Muscle of back (tissue), 11 donors: ENCODE measurements around the gene SASH1. TPM values are rescaled to one million over a fixed set of nuclear protein-coding genes. Genes with fewer than 3 reads are reported as not detected.
A peak's percentile ranks its signal among the peaks of the same experiment; 100 is the strongest.
"Not testable (repeated sequence)": the region's sequence is repeated elsewhere in the genome, so short reads cannot be mapped to it uniquely, and the experiment has no call there.

ENCODE experiments used
- DNase-seq, 3 donors: peaks; one replicate each; pipeline versions ENCODE4 v3.0.0 to v3.0.0-alpha.2; 2013
- polyA plus RNA-seq, 10 donors: library from polyadenylated mRNA; unstranded; fragments of 120-200 nt; gene quantifications; one replicate each; pipeline ENCODE4 v1.2.1, GENCODE V29; 2013; ENCODE audit not compliant: insufficient read length in 10 of 10

The SASH1 gene
- polyA plus RNA-seq, 10 donors: 35.7 to 57.1 (median 46.2) TPM

- DNase-seq: peak in 1 of 3 donors; percentile 64
These were observed 21.6 kb downstream of the SASH1 start for GRCh38 chr6:148364056-148364824.

- DNase-seq: no peak
These were observed 22.4 kb downstream of the SASH1 start for GRCh38 chr6:148365041-148365440.

- peak in 2 of 3 donors; percentile 48 to 81 for DNase-seq
These were observed 24.9 kb downstream of the SASH1 start for GRCh38 chr6:148367411-148368024.

- DNase-seq: no peak
These were observed 27.5 kb downstream of the SASH1 start for GRCh38 chr6:148370176-148370575.

GRCh38 chr6:148374040-148374774 is 31.6 kb downstream of the SASH1 start:
- DNase-seq: no peak

GRCh38 chr6:148375401-148375800 is 32.8 kb downstream of the SASH1 start:
- DNase-seq: no peak

- DNase-seq: no peak
These were observed 36.8 kb downstream of the SASH1 start for GRCh38 chr6:148379481-148379880.

- no peak for DNase-seq
These were observed 37.5 kb downstream of the SASH1 start for GRCh38 chr6:148379966-148380713.

GRCh38 chr6:148382051-148382450 is 39.4 kb downstream of the SASH1 start:
- DNase-seq: not testable (repeated sequence)

GRCh38 chr6:148382861-148383260 is 40.2 kb downstream of the SASH1 start:
- DNase-seq: no peak

- DNase-seq: no peak
These were observed 41.2 kb downstream of the SASH1 start for GRCh38 chr6:148383658-148384368.

- no peak for DNase-seq
These were observed 42.7 kb downstream of the SASH1 start for GRCh38 chr6:148385379-148385778.

GRCh38 chr6:148388521-148388920 is 45.9 kb downstream of the SASH1 start:
- DNase-seq: no peak

- no peak for DNase-seq
These were observed 46.4 kb downstream of the SASH1 start for GRCh38 chr6:148389086-148389485.

- no peak for DNase-seq
These were observed 47.3 kb downstream of the SASH1 start for GRCh38 chr6:148389917-148390316.

- DNase-seq: not testable (repeated sequence)
These were observed 49.5 kb downstream of the SASH1 start for GRCh38 chr6:148392127-148392526.

GRCh38 chr6:148392671-148393070 is 50.0 kb downstream of the SASH1 start:
- no peak for DNase-seq

GRCh38 chr6:148395583-148396101 is 53.0 kb downstream of the SASH1 start:
- DNase-seq: no peak

GRCh38 chr6:148396411-148396810 is 53.8 kb downstream of the SASH1 start:
- no peak for DNase-seq

GRCh38 chr6:148396926-148397325 is 54.3 kb downstream of the SASH1 start:
- no peak for DNase-seq

- DNase-seq: no peak
These were observed 55.6 kb downstream of the SASH1 start for GRCh38 chr6:148398244-148398643.
